Panc1 (cell line): ENCODE data around the gene NR1H4. TPM values are rescaled to one million over a fixed set of nuclear protein-coding genes. Genes with fewer than 3 reads are reported as not detected.

ENCODE experiments used
- ATAC-seq: fragments of 200-7000 bp; cut with Tn5 transposase; 2 replicates; pipeline ENCODE4 v1.9.1; 2020; ENCODE audit warnings: mild to moderate bottlenecking, moderate library complexity
- BruUV-seq: library from RNA; stranded (reverse); fragments of 400-500 nt; replicated peaks from 2 replicates; lab custom pipeline; 2021; lab: Mats Ljungman, UMichigan
- CTCF ChIA-PET: fragments of 300-600 bp; sonication (Branson Sonifier 250); formaldehyde crosslinking; loops from one replicate; lab custom pipeline; 2022; ENCODE audit warnings: antibody characterized with exemption; lab: Charles Lee
- POLR2A ChIA-PET: fragments of 300-600 bp; sonication (Branson Sonifier 250); formaldehyde crosslinking; loops from one replicate; lab custom pipeline; 2022; ENCODE audit warnings: antibody characterized with exemption; lab: Charles Lee
- DNase-seq: peaks from one replicate; pipeline ENCODE4 v3.0.0-alpha.2; 2010; ENCODE audit warnings: low read depth, low spot score
- H3K27ac ChIP-seq: 2 replicates; pipeline ENCODE4 v1.5.1; 2011; ENCODE audit warnings: mild to moderate bottlenecking, low read length, inconsistent platforms
- H3K27me3 ChIP-seq: fragments of 200-500 bp; sonication (Bioruptor generic); 2 replicates; pipeline ENCODE4 v1.6.0; 2014; ENCODE audit warnings: low read length, inconsistent platforms; ENCODE audit not compliant: control insufficient read depth, insufficient read depth
- H3K36me3 ChIP-seq: fragments of 200-500 bp; sonication (Bioruptor generic); 2 replicates; pipeline ENCODE4 v1.5.1; 2014; ENCODE audit warnings: inconsistent platforms, mild to moderate bottlenecking, low read length, moderate library complexity; ENCODE audit not compliant: control insufficient read depth, insufficient read depth
- H3K4me1 ChIP-seq: 2 replicates; pipeline ENCODE4 v1.5.1; 2011; ENCODE audit warnings: inconsistent platforms, mild to moderate bottlenecking, low read length, moderate library complexity; ENCODE audit not compliant: control insufficient read depth, insufficient read depth
- H3K4me3 ChIP-seq, 2 experiments: 2 replicates each; pipeline ENCODE4 v1.5.1; 2011 to 2012; ENCODE audit warnings: low read depth in 2 of 2, low read length in 2 of 2, mild to moderate bottlenecking in 2 of 2, inconsistent platforms in 1 of 2, moderate library complexity in 1 of 2
- H3K9me3 ChIP-seq: fragments of 200-500 bp; sonication (Bioruptor generic); 2 replicates; pipeline ENCODE4 v1.5.1; 2014; ENCODE audit warnings: low read depth, mild to moderate bottlenecking, inconsistent platforms, low read length, moderate library complexity; ENCODE audit not compliant: control insufficient read depth, insufficient read depth
- POLR2AphosphoS5 ChIP-seq: IDR thresholded peaks from 2 replicates; pipeline ENCODE4 v1.6.1; 2012; ENCODE audit warnings: mild to moderate bottlenecking, low read depth, low read length, moderate library complexity
- SIN3A ChIP-seq: IDR thresholded peaks from 2 replicates; pipeline ENCODE4 v1.6.1; 2012; ENCODE audit warnings: low read depth, mild to moderate bottlenecking, low read length, moderate library complexity, borderline replicate concordance; ENCODE audit not compliant: insufficient read depth
- TCF7L2 ChIP-seq: IDR thresholded peaks from 2 replicates; pipeline ENCODE4 v1.6.1; 2011; ENCODE audit warnings: mild to moderate bottlenecking, low read depth, low read length, inconsistent platforms
- in situ Hi-C: cut with HindIII; loops from 2 replicates; pipeline ENCODE4 v1.10.0; 2016; ENCODE audit warnings: low sequenced_read_pairs, low pct_unique_long_range_greater_than_20kb
- intact Hi-C: fragments of 100-400 bp; cut with micrococcal nuclease; formaldehyde crosslinking; loops from one replicate; pipeline ENCODE4 v1.10.0; 2022; ENCODE audit not compliant: unreplicated experiment
- total RNA-seq: library from RNA; stranded (reverse); gene quantifications from one replicate; pipeline ENCODE4 v1.2.1, GENCODE V29; 2021; ENCODE audit not compliant: unreplicated experiment
- TF ChIP-seq, protein P1 (sequence below): fragments of 450-650 bp; IDR thresholded peaks from 2 replicates; pipeline ENCODE4 v1.5.1; 2017; ENCODE audit warnings: mild to moderate bottlenecking
- TF ChIP-seq, protein P2 (sequence below), 2 experiments: IDR thresholded peaks; 2 replicates each; pipeline ENCODE4 v1.6.1; 2011 to 2012; ENCODE audit warnings: low read depth in 2 of 2, control low read depth in 1 of 2, low read length in 1 of 2, mild to moderate bottlenecking in 1 of 2, moderate library complexity in 1 of 2; ENCODE audit not compliant: insufficient read depth in 1 of 2

Gene NR1H4
- total RNA-seq, 1 experiment from 2014 or later: not detected

DNA sequence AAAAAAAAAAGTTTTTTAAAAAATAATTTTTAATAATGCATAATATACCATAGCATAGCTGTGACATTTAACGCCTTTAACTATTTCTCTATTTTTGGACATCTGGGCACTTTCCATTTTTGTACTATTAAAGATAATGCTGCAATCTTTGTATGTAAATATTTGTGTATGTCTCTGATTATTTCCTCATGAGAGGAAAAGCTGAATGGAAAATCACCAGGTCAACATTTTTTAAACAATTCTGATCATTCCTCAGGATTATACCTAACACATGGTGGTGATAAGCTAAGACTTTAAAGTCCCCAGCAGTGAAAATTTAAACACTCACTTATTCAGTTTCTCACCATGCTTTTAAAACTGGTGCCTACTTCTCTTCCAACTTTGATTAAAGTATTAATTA, 31.3 kb upstream of the NR1H4 start:
- Histone ChIP-seq H3K4me1 (no peaks in the 10 kb centered on the region), H3K27ac (no peak overlapping the region), H3K9me3 (no peaks in the 10 kb centered on the region), H3K36me3 (no peaks in the 10 kb centered on the region), H3K4me3 (no peak overlapping the region), H3K27me3 (no peaks in the 10 kb centered on the region; the same call in 1 of the 2 replicates)
- no TSS peak for BruUV-seq
- TF ChIP-seq, protein P1, sequence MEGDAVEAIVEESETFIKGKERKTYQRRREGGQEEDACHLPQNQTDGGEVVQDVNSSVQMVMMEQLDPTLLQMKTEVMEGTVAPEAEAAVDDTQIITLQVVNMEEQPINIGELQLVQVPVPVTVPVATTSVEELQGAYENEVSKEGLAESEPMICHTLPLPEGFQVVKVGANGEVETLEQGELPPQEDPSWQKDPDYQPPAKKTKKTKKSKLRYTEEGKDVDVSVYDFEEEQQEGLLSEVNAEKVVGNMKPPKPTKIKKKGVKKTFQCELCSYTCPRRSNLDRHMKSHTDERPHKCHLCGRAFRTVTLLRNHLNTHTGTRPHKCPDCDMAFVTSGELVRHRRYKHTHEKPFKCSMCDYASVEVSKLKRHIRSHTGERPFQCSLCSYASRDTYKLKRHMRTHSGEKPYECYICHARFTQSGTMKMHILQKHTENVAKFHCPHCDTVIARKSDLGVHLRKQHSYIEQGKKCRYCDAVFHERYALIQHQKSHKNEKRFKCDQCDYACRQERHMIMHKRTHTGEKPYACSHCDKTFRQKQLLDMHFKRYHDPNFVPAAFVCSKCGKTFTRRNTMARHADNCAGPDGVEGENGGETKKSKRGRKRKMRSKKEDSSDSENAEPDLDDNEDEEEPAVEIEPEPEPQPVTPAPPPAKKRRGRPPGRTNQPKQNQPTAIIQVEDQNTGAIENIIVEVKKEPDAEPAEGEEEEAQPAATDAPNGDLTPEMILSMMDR: no peak
- no peak for TF ChIP-seq POLR2AphosphoS5
- TF ChIP-seq SIN3A: no peak
- no peak for TF ChIP-seq TCF7L2
- TF ChIP-seq, protein P2, sequence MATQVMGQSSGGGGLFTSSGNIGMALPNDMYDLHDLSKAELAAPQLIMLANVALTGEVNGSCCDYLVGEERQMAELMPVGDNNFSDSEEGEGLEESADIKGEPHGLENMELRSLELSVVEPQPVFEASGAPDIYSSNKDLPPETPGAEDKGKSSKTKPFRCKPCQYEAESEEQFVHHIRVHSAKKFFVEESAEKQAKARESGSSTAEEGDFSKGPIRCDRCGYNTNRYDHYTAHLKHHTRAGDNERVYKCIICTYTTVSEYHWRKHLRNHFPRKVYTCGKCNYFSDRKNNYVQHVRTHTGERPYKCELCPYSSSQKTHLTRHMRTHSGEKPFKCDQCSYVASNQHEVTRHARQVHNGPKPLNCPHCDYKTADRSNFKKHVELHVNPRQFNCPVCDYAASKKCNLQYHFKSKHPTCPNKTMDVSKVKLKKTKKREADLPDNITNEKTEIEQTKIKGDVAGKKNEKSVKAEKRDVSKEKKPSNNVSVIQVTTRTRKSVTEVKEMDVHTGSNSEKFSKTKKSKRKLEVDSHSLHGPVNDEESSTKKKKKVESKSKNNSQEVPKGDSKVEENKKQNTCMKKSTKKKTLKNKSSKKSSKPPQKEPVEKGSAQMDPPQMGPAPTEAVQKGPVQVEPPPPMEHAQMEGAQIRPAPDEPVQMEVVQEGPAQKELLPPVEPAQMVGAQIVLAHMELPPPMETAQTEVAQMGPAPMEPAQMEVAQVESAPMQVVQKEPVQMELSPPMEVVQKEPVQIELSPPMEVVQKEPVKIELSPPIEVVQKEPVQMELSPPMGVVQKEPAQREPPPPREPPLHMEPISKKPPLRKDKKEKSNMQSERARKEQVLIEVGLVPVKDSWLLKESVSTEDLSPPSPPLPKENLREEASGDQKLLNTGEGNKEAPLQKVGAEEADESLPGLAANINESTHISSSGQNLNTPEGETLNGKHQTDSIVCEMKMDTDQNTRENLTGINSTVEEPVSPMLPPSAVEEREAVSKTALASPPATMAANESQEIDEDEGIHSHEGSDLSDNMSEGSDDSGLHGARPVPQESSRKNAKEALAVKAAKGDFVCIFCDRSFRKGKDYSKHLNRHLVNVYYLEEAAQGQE (IDR thresholded peaks at IDR 0.05; ENCODE audit: insufficient read depth in 1 of 2, low read depth in 2 of 2, low read length in 1 of 2): no peak
- ATAC-seq (no peak), DNase-seq (no peak)
- ChIA-PET POLR2A (no interaction called here), CTCF (no interaction called here)
- in situ Hi-C loops (no loop called here), intact Hi-C loops (no loop called here)

DNA sequence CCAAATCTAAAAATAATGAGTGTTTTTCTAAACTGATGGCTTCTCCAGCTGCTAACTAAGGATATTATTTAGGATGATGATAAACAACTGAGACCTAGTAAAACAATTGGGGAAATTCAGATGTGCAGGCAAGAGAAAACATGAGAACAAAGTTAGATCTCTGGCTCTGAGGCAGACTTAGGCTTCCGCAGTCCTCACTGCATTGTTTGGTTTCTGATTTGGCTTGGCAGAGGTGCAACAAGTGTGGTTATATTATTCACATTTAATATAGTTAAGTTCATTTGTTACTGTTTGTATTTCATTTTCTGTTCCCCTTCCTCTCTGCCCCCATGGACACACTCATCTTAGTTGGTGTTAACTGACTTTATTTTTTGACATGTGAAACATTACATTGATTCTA, 30.2 kb upstream of the NR1H4 start:
- in situ Hi-C loops: no loop called here
- Histone ChIP-seq H3K4me1 (no peaks in the 10 kb centered on the region), H3K36me3 (no peaks in the 10 kb centered on the region), H3K27ac (no peak overlapping the region), H3K4me3 (no peak overlapping the region), H3K9me3 (no peaks in the 10 kb centered on the region), H3K27me3 (peaks cover 3% of the 10 kb centered on the region; the same call in 1 of the 2 replicates)
- no peak for TF ChIP-seq SIN3A
- TF ChIP-seq, protein P1: no peak
- no peak for TF ChIP-seq POLR2AphosphoS5
- TF ChIP-seq TCF7L2: no peak
- TF ChIP-seq, protein P2 (IDR thresholded peaks at IDR 0.05; ENCODE audit: insufficient read depth in 1 of 2, low read depth in 2 of 2, low read length in 1 of 2): no peak
- BruUV-seq: no TSS peak
- CTCF ChIA-PET: no interaction called here
- DNase-seq: no peak
- intact Hi-C loops: no loop called here
- no peak for ATAC-seq
- POLR2A ChIA-PET: no interaction called here
